ENCODE measurements around the gene BCAP29. TPM values are rescaled to one million over a fixed set of nuclear protein-coding genes. Genes with fewer than 3 reads are reported as not detected.

BCAP29 gene
- polyA plus RNA-seq, 1 donor (not counting 4 experiments of a cell fraction or from before 2014, with no cell fraction given): 141 TPM

- Histone ChIP-seq H3K9me1 (ENCODE audit: control insufficient read depth, extremely low read depth, insufficient read depth, low read length) (no peaks in the 10 kb centered on the region), H3K4me1 (ENCODE audit: control insufficient read depth, extremely low read depth, insufficient read depth, low read length) (no peaks in the 10 kb centered on the region), H3K9me3 (ENCODE audit: control insufficient read depth, low read depth, low read length) (no peaks in the 10 kb centered on the region), H3K79me2 (ENCODE audit: control insufficient read depth, insufficient read depth, low read length) (no peaks in the 10 kb centered on the region), H3K9ac (ENCODE audit: control insufficient read depth, extremely low read depth, insufficient read depth, low read length) (no peak overlapping the region), H3K4me3 (ENCODE audit: control insufficient read depth in 2 of 3, extremely low read depth in 1 of 3, insufficient read depth in 2 of 3, low read depth in 1 of 3, low read length in 3 of 3) (no peak overlapping the region), H3K36me3 (ENCODE audit: control insufficient read depth in 2 of 2, extremely low read depth in 1 of 2, insufficient read depth in 2 of 2, low read length in 2 of 2) (peaks cover 0 to 4% of the 10 kb centered on the region in 2 experiments), H3K4me2 (ENCODE audit: control insufficient read depth, extremely low read depth, insufficient read depth, low read depth, low read length) (no peak overlapping the region), H3K27ac (ENCODE audit: control insufficient read depth, insufficient read depth, low read length) (no peak overlapping the region), H2AFZ (ENCODE audit: control insufficient read depth, low read length) (no peak overlapping the region), H4K20me1 (ENCODE audit: control insufficient read depth, extremely low read depth, insufficient read depth, low read length) (no peaks in the 10 kb centered on the region), H3K27me3 (ENCODE audit: control insufficient read depth, extremely low read depth, insufficient read depth, low read length) (no peaks in the 10 kb centered on the region)
- dilution Hi-C loops (cut with MboI; ENCODE audit: extremely low pct_ligation_motif_present, low sequenced_read_pairs): no loop called here
- TF ChIP-seq CTCF (optimal IDR thresholded peaks at IDR 0.05 in 1 of 3, IDR thresholded peaks at IDR 0.05 in 1 of 3, conservative IDR thresholded peaks at IDR 0.05 in 1 of 3; ENCODE audit: extremely low read depth in 1 of 3, insufficient read depth in 2 of 3, low read length in 3 of 3): no peak
- TF ChIP-seq EZH2 (IDR thresholded peaks at IDR 0.05; ENCODE audit: low read length): no peak
- FAIRE-seq (no peak), DNase-seq (ENCODE audit: low read depth, low spot score) (no peak)
Observed at GRCh38 chr7:107628461-107629064, 48.5 kb downstream of the BCAP29 start.

- FAIRE-seq (no peak), DNase-seq (ENCODE audit: low read depth, low spot score) (no peak)
- H3K4me3 ChIP-seq (ENCODE audit: control insufficient read depth in 2 of 3, extremely low read depth in 1 of 3, insufficient read depth in 2 of 3, low read depth in 1 of 3, low read length in 3 of 3): no peak overlapping the region
- H3K27ac ChIP-seq (ENCODE audit: control insufficient read depth, insufficient read depth, low read length): no peak overlapping the region
- no peaks in the 10 kb centered on the region for H3K27me3 ChIP-seq (ENCODE audit: control insufficient read depth, extremely low read depth, insufficient read depth, low read length)
- no peak overlapping the region for H3K4me2 ChIP-seq (ENCODE audit: control insufficient read depth, extremely low read depth, insufficient read depth, low read depth, low read length)
- H3K36me3 ChIP-seq (ENCODE audit: control insufficient read depth in 2 of 2, extremely low read depth in 1 of 2, insufficient read depth in 2 of 2, low read length in 2 of 2): peaks cover 0 to 4% of the 10 kb centered on the region in 2 experiments
- no peak overlapping the region for H3K9ac ChIP-seq (ENCODE audit: control insufficient read depth, extremely low read depth, insufficient read depth, low read length)
- dilution Hi-C loops (cut with MboI; ENCODE audit: extremely low pct_ligation_motif_present, low sequenced_read_pairs): no loop called here
- H3K9me3 ChIP-seq (ENCODE audit: control insufficient read depth, low read depth, low read length): no peaks in the 10 kb centered on the region
- no peak overlapping the region for H2AFZ ChIP-seq (ENCODE audit: control insufficient read depth, low read length)
- no peaks in the 10 kb centered on the region for H3K4me1 ChIP-seq (ENCODE audit: control insufficient read depth, extremely low read depth, insufficient read depth, low read length)
- no peaks in the 10 kb centered on the region for H3K9me1 ChIP-seq (ENCODE audit: control insufficient read depth, extremely low read depth, insufficient read depth, low read length)
- no peaks in the 10 kb centered on the region for H4K20me1 ChIP-seq (ENCODE audit: control insufficient read depth, extremely low read depth, insufficient read depth, low read length)
- no peaks in the 10 kb centered on the region for H3K79me2 ChIP-seq (ENCODE audit: control insufficient read depth, insufficient read depth, low read length)
- TF ChIP-seq EZH2 (IDR thresholded peaks at IDR 0.05; ENCODE audit: low read length): no peak
- TF ChIP-seq CTCF (optimal IDR thresholded peaks at IDR 0.05 in 1 of 3, IDR thresholded peaks at IDR 0.05 in 1 of 3, conservative IDR thresholded peaks at IDR 0.05 in 1 of 3; ENCODE audit: extremely low read depth in 1 of 3, insufficient read depth in 2 of 3, low read length in 3 of 3): no peak
Observed at GRCh38 chr7:107630342-107630741, 50.3 kb downstream of the BCAP29 start.
